ENCODE data around the gene NTN1.
"Not testable (repeated sequence)": the region's sequence is repeated elsewhere in the genome, so short reads cannot be mapped to it uniquely, and the experiment has no call there.

The NTN1 gene

DNA sequence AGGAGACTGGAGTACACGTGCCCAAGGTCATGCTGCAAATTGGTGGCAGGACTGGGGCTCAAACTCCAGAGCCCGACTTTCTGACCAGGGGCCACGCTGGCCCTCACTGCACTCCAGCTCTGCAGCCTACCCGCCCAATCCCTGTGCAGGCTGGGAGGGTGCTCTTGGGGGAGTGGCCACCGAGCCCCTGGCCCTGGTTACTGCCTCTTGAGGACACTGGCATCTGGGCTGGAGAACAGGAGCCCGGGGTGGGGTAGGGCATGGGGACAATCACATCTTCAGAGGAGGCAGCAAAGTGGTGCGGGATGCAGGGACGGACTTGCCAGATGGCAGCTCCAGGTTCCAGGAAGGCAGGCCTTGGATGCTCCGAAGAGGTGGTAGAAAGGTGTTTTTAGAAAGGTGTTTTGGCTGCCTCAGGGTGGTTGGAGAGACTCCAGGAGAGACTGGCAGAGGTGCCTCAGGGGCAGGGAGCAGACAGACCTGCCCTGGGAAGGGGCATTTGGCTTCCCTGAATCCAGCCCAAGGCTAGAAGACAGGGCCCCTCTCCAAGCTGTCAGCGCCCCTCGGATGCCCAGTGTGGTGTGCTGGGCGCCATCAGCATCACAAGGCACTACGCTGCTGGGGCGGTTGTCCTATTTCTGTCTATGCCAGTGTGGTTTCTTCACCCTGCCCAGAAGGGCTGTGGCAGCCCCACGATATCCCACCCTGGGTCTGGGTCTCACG is 220.6 kb downstream of the NTN1 start:
- DNase-seq, result no peak
- in situ Hi-C loops (cut with HindIII; ENCODE audit: low pct_ligation_motif_present, low pct_unique_long_range_greater_than_20kb, low sequenced_read_pairs), result no loop called here

DNA sequence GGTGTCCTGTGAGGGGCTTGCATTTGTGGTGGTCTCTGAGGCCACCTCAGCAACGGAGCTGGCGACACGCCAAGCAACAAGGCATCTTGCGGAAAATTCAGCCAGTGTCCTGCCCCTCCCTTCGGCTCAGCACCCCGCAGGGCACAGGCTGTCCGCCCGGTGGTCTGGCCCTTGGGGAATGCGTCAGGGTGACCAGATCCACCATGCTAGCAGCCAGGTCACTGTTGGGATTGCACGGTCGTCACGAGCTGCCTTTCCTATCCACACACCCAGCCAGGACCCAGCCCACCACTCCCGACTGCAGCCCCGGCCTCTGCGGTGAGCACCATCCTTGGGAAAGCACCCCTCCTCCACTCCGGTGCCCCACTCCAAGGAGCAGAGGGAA is 221.2 kb downstream of the NTN1 start:
- no peak for DNase-seq
- in situ Hi-C loops (cut with HindIII; ENCODE audit: low pct_ligation_motif_present, low pct_unique_long_range_greater_than_20kb, low sequenced_read_pairs), result no loop called here

DNA sequence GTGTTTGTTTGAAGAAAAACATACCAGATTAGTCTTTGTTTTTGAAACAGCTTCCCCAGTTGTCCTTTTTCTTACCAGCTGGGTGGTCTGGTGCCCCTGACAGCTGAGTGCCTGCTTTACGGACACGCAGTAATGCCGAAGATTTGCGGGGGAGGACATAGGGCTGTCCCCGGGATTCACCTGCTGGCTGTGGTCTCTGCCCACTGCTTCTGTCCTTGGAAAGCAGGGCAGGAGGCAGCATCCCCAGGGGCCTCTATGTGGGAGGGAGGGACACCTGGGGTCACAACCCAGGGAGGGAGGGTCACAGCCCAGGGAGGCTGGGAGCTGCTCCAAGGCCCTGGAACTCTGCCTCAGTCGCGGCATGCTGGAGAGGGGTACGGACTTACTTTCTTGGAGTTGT is 221.7 kb downstream of the NTN1 start:
- in situ Hi-C loops (cut with HindIII; ENCODE audit: low pct_ligation_motif_present, low pct_unique_long_range_greater_than_20kb, low sequenced_read_pairs), result no loop called here
- no peak for DNase-seq

DNA sequence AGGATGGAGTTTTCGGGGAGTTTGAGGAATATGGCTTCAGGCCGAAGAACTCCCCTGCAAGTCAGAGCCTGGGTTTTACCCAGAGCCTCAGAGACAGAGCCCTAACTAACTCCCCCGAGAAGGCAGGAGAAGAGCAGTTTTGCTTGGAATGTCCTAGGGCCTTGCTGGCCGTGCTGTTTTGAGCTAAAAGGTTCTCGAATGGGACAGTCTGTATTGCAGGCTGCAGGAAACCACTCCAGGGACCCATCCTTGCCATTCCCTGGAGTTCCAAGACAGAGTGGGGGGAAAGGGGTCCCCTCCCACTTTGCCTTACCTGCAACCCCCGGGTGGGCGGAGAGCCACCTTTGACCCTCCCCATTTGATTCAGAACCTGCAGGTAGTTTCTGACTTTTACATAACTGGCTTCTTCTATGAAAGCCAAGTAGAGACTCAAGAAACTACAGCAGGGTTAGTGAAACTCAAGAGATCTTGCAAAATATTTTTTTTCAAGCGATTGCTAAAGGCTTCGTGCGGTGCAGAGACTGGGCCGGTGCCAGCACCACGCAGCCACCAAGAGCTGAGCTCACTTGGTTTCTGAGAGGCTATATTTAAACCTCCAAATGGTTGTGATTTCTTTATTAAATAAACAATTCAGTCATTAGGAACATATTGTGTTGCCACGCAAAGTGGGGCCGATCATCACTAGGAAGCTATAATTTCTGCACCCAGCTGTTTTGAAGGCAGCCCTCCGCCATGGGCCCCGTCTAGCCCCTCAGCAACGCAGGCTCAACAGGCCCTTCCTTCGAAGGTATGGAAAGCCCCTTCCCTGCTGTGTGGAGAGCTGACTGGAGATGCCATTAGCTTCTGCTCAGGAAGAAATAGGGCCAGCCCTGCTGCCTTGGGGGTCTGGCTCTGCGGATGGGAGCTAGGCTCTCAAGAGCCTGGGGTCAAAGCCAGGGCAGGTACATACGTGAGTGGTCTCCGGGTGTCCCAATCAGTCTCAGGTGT is 223.0 kb downstream of the NTN1 start:
- in situ Hi-C loops (cut with HindIII; ENCODE audit: low pct_ligation_motif_present, low pct_unique_long_range_greater_than_20kb, low sequenced_read_pairs), result no loop called here
- DNase-seq, result no peak

DNA sequence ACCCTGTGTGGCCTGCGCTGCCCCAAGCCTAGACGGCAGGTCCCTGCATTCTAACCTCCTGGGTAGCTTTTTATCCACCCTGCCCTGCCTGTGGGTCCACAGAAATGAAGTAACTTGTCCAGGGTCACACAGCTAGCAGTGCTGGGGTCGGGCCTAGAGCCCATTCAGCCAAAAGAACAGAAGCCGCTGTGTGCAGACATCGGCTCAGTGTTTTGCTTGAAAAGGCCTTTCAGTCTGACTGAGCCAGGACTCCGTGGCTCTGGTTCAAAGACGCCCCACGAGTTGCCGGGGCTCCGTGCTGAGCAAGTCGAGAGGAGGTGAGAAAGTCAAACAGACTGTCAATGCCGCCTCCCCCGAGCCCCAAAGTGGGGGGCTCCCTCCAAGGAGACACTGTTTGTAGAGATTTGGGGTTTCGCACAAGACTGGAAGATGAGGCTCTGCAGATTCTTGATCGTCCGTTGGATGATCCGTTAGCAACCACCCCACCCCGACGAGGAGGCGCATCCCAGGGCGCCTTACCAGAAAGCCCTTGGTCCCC is 226.2 kb downstream of the NTN1 start:
- DNase-seq, result no peak
- in situ Hi-C loops (cut with HindIII; ENCODE audit: low pct_ligation_motif_present, low pct_unique_long_range_greater_than_20kb, low sequenced_read_pairs), result no loop called here

DNA sequence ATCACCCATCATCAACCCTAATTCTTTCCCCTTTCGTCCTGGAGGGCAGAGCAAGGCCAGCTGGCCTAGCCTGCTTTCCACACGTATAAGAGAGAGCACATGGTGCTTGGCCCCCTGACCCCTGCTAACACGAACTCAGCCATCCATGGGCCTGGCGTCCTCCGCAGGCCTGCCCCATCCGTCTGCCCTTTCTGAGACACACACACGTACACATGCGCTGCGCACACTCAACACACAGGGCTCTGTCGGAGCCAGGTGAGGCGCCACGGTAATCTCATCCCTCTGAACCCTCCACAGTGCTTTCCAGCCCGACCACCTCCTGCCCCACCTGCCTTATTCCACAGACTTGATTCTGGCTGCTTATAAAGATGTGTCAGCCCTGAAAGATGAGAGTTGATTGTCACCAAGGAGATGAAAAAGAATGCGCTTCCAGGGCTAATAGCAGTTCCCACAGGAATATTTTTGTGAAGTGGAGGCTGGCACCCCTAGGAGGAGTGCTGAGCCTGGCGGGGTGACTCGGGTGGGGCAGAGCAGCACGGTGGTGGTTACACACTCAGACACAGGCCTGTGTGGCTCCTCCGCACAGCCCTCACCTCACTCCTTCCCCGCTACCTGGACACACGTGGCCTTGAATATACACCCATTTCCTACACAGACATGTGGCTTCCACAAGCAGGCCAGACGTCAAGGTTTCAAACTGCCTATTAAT is 228.1 kb downstream of the NTN1 start:
- DNase-seq, result no peak
- in situ Hi-C loops (cut with HindIII; ENCODE audit: low pct_ligation_motif_present, low pct_unique_long_range_greater_than_20kb, low sequenced_read_pairs), result no loop called here

DNA sequence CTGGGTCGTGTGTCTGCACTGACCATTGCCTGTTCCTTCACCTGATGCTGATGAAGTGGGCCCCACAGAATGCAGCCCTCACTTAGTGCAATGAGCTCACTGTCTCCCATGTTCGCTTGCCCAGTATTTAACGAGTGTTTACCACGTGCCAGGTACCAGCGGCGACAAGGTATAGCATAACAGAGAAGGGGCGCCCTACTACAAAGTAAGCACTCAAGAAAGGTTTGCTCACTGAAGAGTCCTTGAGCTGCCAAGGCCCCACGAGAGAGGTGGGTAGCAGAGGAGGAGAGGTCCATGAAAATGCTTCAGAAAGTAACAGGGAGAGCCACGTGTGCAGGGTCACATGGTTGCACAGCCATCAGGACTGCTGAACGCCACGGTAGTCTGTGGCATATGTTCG is 230.0 kb downstream of the NTN1 start:
- in situ Hi-C loops (cut with HindIII; ENCODE audit: low pct_ligation_motif_present, low pct_unique_long_range_greater_than_20kb, low sequenced_read_pairs), result no loop called here
- no peak for DNase-seq

DNA sequence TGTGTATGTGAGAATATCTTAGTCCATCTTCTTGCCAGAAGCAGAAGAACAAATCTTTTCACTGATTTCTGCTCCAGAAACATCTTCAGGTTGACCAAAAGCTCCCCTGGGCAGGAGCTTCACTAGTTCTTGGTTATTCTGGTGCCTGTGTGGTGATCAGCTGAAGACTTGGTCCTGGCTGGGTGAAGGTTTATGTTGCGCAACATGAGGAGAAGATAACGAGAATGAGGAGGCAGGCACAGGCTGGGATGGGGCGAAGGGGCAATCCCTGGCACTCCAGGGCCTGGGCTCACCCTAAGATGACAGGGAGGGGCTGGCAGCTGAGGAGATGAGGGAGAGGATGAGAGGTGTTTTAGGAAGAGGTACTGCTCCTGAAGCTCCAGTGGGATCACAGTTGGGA is 232.0 kb downstream of the NTN1 start:
- DNase-seq, result no peak
- in situ Hi-C loops (cut with HindIII; ENCODE audit: low pct_ligation_motif_present, low pct_unique_long_range_greater_than_20kb, low sequenced_read_pairs), result no loop called here

DNA sequence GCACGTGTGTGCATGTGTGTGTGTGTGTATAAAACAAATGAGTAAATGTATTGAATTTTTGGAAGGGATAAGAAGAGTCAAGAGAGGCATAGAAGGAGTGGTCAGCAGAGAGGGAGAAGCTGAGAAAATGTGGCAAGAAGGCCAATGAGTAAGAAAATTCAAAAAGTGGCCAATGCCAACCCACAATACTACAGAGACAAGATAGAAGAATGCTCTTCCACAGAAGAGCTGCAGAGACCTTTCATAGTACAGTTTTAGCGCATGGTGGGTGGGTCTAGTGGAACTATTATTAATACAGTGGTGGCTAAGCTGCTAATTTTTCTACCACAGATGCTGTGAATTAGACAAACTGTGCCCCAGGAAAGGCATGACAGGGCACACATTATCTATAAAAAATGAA is 233.5 kb downstream of the NTN1 start:
- DNase-seq, result no peak
- in situ Hi-C loops (cut with HindIII; ENCODE audit: low pct_ligation_motif_present, low pct_unique_long_range_greater_than_20kb, low sequenced_read_pairs), result no loop called here

DNA sequence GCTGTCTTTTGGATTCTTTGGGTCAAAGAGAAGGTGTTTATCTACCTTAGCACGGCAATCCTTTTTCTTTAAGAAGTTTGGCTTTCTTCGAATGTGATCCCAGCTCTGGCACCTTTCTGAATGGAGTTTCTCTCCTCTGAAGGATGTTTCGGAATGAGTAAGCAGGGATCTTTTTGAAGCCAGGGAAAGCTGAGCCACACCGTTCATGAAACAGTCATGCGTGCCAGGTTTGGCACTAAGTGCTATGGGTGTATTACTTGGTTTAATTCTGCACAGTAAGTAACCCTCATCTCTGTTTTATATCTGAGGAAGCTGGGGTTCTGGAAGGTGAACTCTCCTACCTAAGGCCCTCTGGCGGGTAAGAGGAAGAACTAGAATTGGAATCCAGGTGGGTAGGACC is 234.5 kb downstream of the NTN1 start:
- in situ Hi-C loops (cut with HindIII; ENCODE audit: low pct_ligation_motif_present, low pct_unique_long_range_greater_than_20kb, low sequenced_read_pairs), result no loop called here
- DNase-seq, result no peak

DNA sequence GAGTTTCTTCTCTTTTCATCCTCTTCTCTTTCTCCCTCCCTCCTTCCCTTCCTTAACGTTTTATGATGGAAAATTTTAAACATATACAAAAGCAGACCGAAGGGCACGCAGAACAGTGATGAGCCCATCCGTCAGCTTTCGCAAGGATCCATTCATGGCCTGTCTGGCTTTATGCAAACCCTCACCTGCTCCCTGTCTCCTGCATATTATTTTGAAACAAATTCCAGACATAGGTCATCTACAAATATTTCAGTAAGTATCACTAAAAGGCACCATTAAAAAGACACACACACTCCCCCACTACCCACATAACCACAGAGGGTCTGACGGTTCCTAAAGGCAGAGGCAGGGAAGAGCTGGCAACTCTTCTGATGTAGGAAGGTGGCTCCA is 235.0 kb downstream of the NTN1 start:
- no peak for DNase-seq
- in situ Hi-C loops (cut with HindIII; ENCODE audit: low pct_ligation_motif_present, low pct_unique_long_range_greater_than_20kb, low sequenced_read_pairs), result no loop called here

DNA sequence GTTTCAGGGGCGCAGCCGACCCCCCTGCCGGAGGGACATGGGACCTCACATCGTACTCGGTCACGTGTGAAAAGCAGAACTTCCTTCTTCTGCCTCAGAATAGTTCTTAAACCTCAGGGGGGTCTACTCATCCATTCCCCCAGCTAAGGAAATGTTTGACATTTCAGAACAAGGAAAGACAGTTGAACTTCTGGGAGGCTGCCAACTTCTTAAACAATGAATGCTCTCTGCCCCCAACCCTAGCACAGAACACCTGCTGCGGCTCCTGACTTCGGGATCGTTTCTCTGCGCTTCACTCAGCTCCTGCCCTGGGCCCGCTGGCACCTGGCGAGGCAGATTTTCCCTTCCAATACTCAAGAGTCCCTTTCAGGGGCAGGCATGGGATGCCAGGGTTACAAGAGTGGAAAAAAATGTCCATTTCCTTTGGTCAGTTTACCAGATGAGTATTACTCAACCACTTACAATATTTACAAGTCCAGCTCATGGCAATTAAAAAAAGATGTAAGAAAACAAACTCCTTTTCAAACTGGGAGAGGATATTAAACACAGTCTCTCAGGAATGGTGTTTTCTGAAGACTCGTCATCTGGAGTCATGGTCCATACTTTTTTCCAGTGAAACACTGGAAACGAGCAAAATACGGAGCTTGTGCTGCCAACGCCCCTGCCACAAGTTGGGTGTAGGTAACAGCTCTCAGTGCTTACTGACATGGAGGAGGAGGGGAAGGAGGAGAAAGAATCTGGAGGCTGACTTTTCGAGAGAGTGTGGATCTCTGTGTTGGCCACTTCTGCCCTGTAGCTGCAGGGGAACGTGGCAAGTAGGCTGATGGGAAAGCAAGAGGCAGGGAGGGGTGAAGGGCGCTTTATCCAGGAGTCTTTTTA is 235.7 kb downstream of the NTN1 start:
- no peak for DNase-seq
- in situ Hi-C loops (cut with HindIII; ENCODE audit: low pct_ligation_motif_present, low pct_unique_long_range_greater_than_20kb, low sequenced_read_pairs), result no loop called here

DNA sequence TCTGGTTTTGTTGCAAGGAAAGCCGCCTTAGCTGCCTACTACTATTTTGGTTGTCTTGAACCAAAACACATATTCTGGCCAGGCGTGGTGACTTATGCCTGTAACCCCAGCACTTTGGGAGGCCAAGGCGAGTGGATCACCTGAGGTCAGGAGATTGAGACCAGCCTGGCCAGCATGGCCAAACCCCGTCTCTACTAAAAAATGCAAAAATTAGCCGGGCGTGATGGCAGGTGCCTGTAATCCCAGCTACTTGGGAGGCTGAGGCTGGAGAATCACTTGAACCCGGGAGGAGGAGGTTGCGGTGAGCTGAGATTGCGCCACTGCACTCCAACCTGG is 236.3 kb downstream of the NTN1 start:
- in situ Hi-C loops (cut with HindIII; ENCODE audit: low pct_ligation_motif_present, low pct_unique_long_range_greater_than_20kb, low sequenced_read_pairs); DNase-seq: not testable (repeated sequence)

DNA sequence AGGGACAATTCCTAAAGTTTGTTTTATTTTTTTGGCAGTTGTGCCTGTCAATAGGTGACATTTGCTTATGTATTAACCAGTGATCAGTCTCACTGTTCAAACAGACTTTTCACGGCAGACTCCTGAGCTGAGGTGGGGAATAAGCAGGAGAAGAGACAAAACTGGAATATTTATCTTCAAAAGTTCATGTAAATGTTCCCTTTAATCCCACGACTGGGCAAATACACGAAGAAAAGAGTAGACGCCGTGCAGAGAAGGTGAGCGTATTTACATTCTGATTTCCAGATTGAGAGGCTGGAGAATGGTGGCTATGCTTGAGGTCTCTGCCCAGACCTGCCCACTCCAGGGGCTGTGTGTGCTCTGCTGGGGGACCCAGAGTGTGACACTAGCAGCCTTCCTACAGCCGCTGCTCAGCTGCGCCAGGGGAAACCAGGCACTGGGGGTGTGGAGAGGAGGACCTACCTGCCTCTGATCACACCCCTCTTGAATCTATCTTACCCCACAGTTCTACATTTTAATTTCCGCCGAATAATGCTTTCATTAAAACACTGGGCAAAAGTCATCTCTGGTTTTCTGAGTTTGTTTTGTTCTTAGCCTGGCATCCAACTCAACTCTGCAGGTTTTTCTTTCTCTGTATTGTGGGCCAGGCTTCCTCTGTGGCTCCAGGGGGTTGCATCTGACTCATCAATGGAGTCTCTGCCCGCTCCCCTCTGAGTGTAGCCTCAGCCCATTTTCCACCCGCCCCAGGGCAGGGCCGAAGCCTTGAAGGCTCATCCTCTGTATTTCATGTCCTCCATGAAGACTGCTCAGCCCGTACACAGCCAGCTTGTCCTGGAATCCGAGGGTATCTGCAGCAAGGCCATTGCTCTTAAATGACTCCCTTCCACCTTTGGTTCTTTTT is 237.1 kb downstream of the NTN1 start:
- in situ Hi-C loops (cut with HindIII; ENCODE audit: low pct_ligation_motif_present, low pct_unique_long_range_greater_than_20kb, low sequenced_read_pairs), result no loop called here
- DNase-seq, result no peak

DNA sequence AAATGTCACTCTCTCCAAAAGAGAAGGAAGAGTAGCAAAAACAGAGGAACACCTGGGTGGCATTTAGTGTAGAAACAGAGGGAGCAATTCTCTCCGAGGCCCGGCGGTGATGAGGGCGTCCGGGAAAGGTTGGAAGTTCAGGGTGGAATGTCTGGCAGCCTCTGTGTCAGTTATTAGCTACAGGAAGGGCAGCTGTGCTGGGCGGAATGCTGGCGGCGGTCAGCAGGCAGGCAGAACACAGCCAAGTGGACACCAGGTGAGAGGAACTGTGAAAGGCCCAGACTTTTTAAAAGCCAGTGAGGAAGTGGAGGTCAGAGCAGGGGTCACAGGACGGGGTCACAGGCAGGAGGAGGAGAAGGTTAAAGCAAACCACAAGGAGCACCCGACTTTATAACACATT is 238.1 kb downstream of the NTN1 start:
- DNase-seq, result no peak
- in situ Hi-C loops (cut with HindIII; ENCODE audit: low pct_ligation_motif_present, low pct_unique_long_range_greater_than_20kb, low sequenced_read_pairs), result no loop called here

DNA sequence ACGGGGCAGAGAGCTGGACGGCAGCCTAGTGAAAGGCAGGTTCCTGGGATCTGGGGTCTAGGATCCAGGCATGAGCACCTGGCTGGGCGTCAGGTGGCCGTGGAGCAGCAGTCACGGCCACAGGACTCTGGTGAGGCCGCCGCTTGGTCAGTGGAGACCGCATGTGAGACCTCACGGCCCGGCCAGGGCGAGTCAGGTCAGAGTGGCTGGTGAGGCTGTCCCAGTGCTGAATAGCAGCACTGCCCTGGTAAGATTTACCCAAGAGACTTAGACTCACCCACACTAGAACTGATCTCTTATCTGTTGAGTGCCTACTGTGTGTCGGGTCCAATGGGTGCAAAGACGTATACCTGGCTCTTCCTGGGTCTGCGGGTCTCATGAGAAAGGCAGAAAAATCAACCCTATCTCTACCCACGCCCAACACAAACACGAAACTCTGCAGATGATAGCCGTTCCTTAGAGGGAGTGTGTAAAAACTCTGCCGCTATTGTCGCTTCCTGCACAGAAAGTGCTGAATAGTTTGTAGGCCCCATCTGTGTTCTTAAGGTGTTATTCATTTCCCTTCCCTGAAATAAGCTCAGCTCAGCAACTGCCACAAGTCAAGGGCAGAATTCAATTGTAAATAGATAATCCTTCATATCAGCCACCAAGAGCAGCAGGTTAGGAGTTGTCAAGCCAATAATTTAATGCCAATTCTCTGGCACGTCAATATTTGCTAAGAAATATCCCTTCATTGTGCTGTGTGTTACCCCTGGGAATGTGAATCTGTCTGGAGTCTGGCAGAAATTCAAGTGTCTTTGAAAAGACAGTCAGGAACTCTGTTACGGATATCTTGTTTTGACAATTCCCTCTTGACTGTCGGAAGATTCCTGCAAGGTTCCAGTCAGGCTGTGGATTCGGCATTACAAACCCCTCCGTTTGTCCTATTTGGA is 240.0 kb downstream of the NTN1 start:
- in situ Hi-C loops (cut with HindIII; ENCODE audit: low pct_ligation_motif_present, low pct_unique_long_range_greater_than_20kb, low sequenced_read_pairs), result no loop called here
- DNase-seq, result no peak

Data from ACHN (cell line).